Measurements from ENCODE around the gene RNU11. TPM values are rescaled to one million over a fixed set of nuclear protein-coding genes. Genes with fewer than 3 reads are reported as not detected.
A peak's percentile ranks its signal among the peaks of the same experiment; 100 is the strongest.
"Not testable (repeated sequence)": the region's sequence is repeated elsewhere in the genome, so short reads cannot be mapped to it uniquely, and the experiment has no call there.

Gene RNU11
- total RNA-seq, 1 experiment from 2014 or later = not detected

GRCh38 chr1:28644494-28644893, 3.9 kb upstream of the RNU11 start:
- H3K27ac ChIP-seq (ENCODE audit: low read depth, low read length, poor library complexity, severe bottlenecking) = no peak overlapping the region
- intact Hi-C loops (cut with micrococcal nuclease; ENCODE audit: unreplicated experiment) = no loop called here

DNA sequence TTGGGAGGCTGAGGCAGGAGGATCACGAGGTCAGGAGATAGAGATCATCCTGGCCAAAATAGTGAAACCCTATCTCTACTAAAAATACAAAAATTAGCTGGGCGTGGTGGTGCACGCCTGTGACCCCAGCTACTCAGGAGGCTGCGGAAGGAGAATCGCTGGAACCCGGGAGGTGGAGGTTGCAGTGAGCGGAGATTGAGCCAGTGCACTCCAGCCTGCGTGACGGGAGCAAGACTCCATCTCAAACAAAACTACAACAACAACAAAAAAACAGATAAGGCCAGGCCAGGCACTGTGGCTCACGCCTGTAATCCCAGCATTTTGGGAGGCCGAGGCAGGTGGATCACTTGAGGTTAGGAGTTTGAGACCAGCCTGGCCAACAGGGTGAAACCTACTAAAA, 3.0 kb upstream of the RNU11 start:
- peaks cover 23% of the 10 kb centered on the region for H3K4me1 ChIP-seq (ENCODE audit: insufficient read depth, low read length, poor library complexity, severe bottlenecking)
- intact Hi-C loops (cut with micrococcal nuclease; ENCODE audit: unreplicated experiment) = not testable (repeated sequence)

More at GRCh38 chr1:28644494-28644893, 3.9 kb upstream of the RNU11 start:
- Histone ChIP-seq H3K36me3 (ENCODE audit: insufficient read depth, low read length, poor library complexity, severe bottlenecking) (no peaks in the 10 kb centered on the region), H3K27me3 (replicated peaks; ENCODE audit: insufficient read depth, low read depth, low read length, poor library complexity) (no peaks in the 10 kb centered on the region), H3K9me3 (ENCODE audit: low read depth, low read length, poor library complexity, severe bottlenecking) (no peaks in the 10 kb centered on the region), H3K4me3 (ENCODE audit: low read depth, low read length, poor library complexity, severe bottlenecking) (no peak overlapping the region), H3K4me1 (ENCODE audit: insufficient read depth, low read length, poor library complexity, severe bottlenecking) (peaks cover 23% of the 10 kb centered on the region)
- BruUV-seq (replicated peaks) = no TSS peak
- CTCF ChIA-PET = interaction anchor here (1.0 kb wide), 1 partner anchor 92 kb away, joined by 8 read pairs; the partner anchor contains the start of gene YTHDF2
- POLR2A ChIA-PET (ENCODE audit: low non-redundant PET) = no interaction called here
- DNase-seq (ENCODE audit: low spot score) = no peak
- no peak for TF ChIP-seq EZH2 (IDR thresholded peaks at IDR 0.05; ENCODE audit: borderline replicate concordance, low read depth, low read length, poor library complexity, severe bottlenecking)
- TF ChIP-seq CTCF (conservative IDR thresholded peaks at IDR 0.05; ENCODE audit: low read depth, low read length) = no peak

GRCh38 chr1:28646040-28646439, 2.4 kb upstream of the RNU11 start:
- Histone ChIP-seq H3K9me3 (ENCODE audit: low read depth, low read length, poor library complexity, severe bottlenecking) (no peaks in the 10 kb centered on the region), H3K4me3 (ENCODE audit: low read depth, low read length, poor library complexity, severe bottlenecking) (no peak overlapping the region), H3K36me3 (ENCODE audit: insufficient read depth, low read length, poor library complexity, severe bottlenecking) (no peaks in the 10 kb centered on the region), H3K4me1 (ENCODE audit: insufficient read depth, low read length, poor library complexity, severe bottlenecking) (peaks cover 19% of the 10 kb centered on the region), H3K27me3 (replicated peaks; ENCODE audit: insufficient read depth, low read depth, low read length, poor library complexity) (no peaks in the 10 kb centered on the region), H3K27ac (ENCODE audit: low read depth, low read length, poor library complexity, severe bottlenecking) (no peak overlapping the region)
- intact Hi-C loops (cut with micrococcal nuclease; ENCODE audit: unreplicated experiment) = no loop called here
- ChIA-PET POLR2A (ENCODE audit: low non-redundant PET) (interaction anchor here (0.6 kb wide), 1 partner anchor 54 kb away, joined by 12 read pairs; no protein-coding TSS in a partner anchor), CTCF (no interaction called here)
- DNase-seq (ENCODE audit: low spot score) = no peak
- BruUV-seq (replicated peaks) = no TSS peak
- TF ChIP-seq CTCF (conservative IDR thresholded peaks at IDR 0.05; ENCODE audit: low read depth, low read length) (no peak), EZH2 (IDR thresholded peaks at IDR 0.05; ENCODE audit: borderline replicate concordance, low read depth, low read length, poor library complexity, severe bottlenecking) (no peak)

More for the DNA sequence above, 3.0 kb upstream of the RNU11 start:
- H3K36me3 ChIP-seq (ENCODE audit: insufficient read depth, low read length, poor library complexity, severe bottlenecking); BruUV-seq (replicated peaks); CTCF ChIA-PET; DNase-seq (ENCODE audit: low spot score); H3K27ac ChIP-seq (ENCODE audit: low read depth, low read length, poor library complexity, severe bottlenecking); POLR2A ChIA-PET (ENCODE audit: low non-redundant PET); H3K27me3 ChIP-seq (replicated peaks; ENCODE audit: insufficient read depth, low read depth, low read length, poor library complexity); H3K9me3 ChIP-seq (ENCODE audit: low read depth, low read length, poor library complexity, severe bottlenecking); H3K4me3 ChIP-seq (ENCODE audit: low read depth, low read length, poor library complexity, severe bottlenecking): not testable (repeated sequence)

DNA sequence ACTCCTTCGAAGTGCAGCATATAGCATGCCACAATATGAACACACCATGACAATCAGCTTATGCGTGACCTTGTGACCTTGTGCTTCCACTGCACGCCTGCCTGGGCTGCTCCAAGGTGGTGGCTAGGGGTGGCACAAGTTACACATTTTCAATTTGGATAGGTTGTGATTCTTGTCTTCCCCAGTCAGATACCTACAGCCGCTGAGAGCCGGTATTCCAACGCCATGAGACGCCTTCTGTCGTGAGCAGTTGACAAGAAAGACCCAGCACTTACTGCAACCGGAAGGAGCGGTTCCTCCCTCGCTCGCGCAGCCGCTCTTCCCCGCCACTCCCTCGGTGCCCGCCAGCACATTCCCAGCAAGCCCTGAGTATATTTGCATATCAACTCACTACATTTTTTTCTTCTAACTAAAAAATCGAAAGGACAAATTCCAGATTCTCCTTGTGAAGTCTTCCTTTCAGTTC, 359 bp upstream of the RNU11 start:
- TF ChIP-seq CTCF (conservative IDR thresholded peaks at IDR 0.05; ENCODE audit: low read depth, low read length) (no peak), EZH2 (IDR thresholded peaks at IDR 0.05; ENCODE audit: borderline replicate concordance, low read depth, low read length, poor library complexity, severe bottlenecking) (no peak)
- H3K27me3 ChIP-seq (replicated peaks; ENCODE audit: insufficient read depth, low read depth, low read length, poor library complexity) = no peaks in the 10 kb centered on the region
- no peaks in the 10 kb centered on the region for H3K9me3 ChIP-seq (ENCODE audit: low read depth, low read length, poor library complexity, severe bottlenecking)
- no TSS peak for BruUV-seq (replicated peaks)
- peaks cover 9% of the 10 kb centered on the region for H3K4me1 ChIP-seq (ENCODE audit: insufficient read depth, low read length, poor library complexity, severe bottlenecking)
- DNase-seq (ENCODE audit: low spot score) = peak; percentile 95
- ChIA-PET CTCF (interaction anchor here (0.6 to 1.2 kb wide), 2 partner anchors 15 to 89 kb away, joined by 4 to 6 read pairs; partner anchors contain the start of gene YTHDF2), POLR2A (ENCODE audit: low non-redundant PET) (interaction anchor here (0.6 to 1.2 kb wide), 5 partner anchors 36 to 398 kb away, joined by 3 to 16 read pairs (median 7); partner anchors contain the start of gene YTHDF2)
- intact Hi-C loops (cut with micrococcal nuclease; ENCODE audit: unreplicated experiment) = loop anchor here (2.0 kb wide), 1 partner anchor 89 kb away; the partner anchor contains the start of gene YTHDF2
- H3K27ac ChIP-seq (ENCODE audit: low read depth, low read length, poor library complexity, severe bottlenecking) = peak overlapping the region; percentile 100
- peak overlapping the region; percentile 40 for H3K4me3 ChIP-seq (ENCODE audit: low read depth, low read length, poor library complexity, severe bottlenecking)
- H3K36me3 ChIP-seq (ENCODE audit: insufficient read depth, low read length, poor library complexity, severe bottlenecking) = no peaks in the 10 kb centered on the region

- CTCF ChIA-PET; H3K9me3 ChIP-seq (ENCODE audit: low read depth, low read length, poor library complexity, severe bottlenecking); H3K27me3 ChIP-seq (replicated peaks; ENCODE audit: insufficient read depth, low read depth, low read length, poor library complexity); H3K4me3 ChIP-seq (ENCODE audit: low read depth, low read length, poor library complexity, severe bottlenecking); H3K4me1 ChIP-seq (ENCODE audit: insufficient read depth, low read length, poor library complexity, severe bottlenecking); BruUV-seq (replicated peaks); H3K27ac ChIP-seq (ENCODE audit: low read depth, low read length, poor library complexity, severe bottlenecking); H3K36me3 ChIP-seq (ENCODE audit: insufficient read depth, low read length, poor library complexity, severe bottlenecking); POLR2A ChIA-PET (ENCODE audit: low non-redundant PET); DNase-seq (ENCODE audit: low spot score): not testable (repeated sequence)
- intact Hi-C loops (cut with micrococcal nuclease; ENCODE audit: unreplicated experiment) = loop anchor here (5.0 kb wide), 1 partner anchor 224 kb away; no protein-coding TSS in a partner anchor
Measured at GRCh38 chr1:28653063-28653462, 4.7 kb downstream of the RNU11 start.

All from A673 (cell line).